ELR (cell line): ENCODE data around the gene E2F4.

Experiments used
- DNase-seq: peaks from one replicate; pipeline ENCODE4 v3.0.0-alpha.2; 2015; ENCODE audit warnings: low read depth

Gene E2F4

DNA sequence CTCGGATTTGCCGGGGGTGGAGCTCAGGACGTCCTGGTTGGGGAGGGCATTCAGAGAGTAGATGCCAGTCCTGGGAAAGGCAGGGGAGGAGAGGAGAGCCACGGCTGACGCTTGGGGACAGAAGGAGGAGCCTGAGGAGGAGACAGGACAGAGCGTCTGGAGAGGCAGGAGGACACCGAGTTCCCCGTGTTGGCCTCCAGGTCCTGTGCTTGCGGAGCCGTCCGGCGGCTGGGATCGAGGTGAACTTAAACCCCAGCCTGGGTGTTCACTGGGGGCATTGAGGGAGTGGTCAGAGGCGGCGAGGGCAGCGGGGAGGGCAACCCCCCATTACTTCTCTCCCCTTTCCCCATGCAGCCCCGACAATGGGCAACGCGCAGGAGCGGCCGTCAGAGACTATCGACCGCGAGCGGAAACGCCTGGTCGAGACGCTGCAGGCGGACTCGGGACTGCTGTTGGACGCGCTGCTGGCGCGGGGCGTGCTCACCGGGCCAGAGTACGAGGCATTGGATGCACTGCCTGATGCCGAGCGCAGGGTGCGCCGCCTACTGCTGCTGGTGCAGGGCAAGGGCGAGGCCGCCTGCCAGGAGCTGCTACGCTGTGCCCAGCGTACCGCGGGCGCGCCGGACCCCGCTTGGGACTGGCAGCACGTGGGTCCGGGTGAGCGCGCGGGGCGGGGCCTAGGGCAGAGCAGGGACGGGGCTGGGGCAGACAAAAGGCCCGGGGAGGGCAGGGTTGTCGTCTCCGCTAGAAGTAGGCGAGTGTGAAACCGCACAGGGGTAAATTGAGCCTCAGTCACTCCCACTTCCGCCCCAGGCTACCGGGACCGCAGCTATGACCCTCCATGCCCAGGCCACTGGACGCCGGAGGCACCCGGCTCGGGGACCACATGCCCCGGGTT is 17.9 kb upstream of the E2F4 start:
- peak; percentile 91 for DNase-seq

DNA sequence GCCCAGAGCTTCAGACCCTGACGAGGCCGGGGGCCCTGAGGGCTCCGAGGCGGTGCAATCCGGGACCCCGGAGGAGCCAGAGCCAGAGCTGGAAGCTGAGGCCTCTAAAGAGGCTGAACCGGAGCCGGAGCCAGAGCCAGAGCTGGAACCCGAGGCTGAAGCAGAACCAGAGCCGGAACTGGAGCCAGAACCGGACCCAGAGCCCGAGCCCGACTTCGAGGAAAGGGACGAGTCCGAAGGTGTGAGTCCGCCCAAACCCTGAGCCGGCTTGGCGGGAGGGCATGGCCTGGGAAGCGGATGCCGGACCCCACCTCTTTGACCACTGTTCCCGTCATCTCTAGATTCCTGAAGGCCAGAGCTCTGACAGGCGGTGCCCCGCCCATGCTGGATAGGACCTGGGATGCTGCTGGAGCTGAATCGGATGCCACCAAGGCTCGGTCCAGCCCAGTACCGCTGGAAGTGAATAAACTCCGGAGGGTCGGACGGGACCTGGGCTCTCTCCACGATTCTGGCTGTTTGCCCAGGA is 17.2 kb upstream of the E2F4 start:
- DNase-seq = no peak

DNA sequence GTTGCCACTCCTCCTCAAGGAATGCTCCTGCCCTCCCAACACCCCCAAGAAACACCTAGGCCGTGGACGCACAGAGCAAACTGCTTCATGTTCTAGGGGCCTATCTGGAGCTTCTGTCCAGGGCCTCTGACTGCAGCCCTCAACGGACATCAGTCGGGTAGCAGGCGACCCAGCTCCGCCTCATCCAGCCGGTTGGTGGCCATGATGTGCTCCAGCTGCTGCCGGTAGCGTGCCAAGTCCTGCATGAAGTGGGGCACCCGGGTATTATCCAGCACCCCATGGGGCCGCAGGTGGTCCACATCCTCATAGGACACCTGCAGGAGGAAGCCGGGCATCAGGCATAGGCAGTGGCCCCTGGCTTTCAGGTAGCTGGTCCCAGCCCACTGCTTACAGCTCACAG is 15.3 kb upstream of the E2F4 start:
- no peak for DNase-seq

DNA sequence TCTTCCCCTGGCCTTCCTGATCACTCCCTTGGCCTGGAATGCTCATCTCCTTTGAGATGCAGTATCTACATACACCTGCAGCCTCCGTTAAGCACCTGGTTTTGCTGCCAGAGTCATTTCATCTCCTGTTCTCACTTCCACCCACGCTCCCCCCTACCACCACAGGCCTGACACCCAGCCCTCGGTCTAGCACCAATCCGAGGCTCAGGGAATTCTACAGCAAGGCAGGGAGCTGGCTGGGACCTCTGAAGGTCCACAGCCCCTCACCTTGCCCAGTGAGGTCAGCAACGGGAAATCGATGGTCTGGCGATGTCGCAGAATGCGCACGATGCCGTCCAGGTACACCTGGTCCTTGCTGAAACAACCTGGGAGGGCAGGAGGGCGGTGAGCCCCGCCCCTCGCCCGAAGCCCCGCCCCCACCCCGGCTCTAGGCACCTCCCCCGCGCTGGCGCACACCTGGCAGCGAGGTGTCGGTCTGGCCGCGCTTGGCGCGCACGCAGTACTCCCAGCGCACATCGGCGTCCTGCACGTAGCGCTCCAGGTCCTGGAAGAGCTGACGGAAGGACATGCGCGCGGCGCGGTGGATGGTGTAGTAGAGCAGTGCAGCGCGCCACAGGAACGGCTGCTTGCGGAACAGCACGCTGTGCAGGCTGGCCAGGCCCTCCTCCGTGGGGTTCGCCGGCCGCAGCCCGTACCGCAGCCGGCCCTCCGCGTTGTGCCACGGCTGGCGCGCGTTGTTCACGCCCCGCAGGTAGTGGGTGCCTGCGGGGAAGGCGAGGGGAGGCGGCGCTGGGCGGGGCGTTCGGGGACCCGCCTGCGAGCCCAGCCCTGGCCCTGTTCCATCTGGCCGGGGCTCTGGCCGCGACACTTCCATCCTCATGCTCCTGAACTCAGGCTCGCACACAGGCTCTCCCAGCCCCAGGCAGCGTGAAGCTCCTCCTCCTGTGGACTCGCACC is 13.9 kb upstream of the E2F4 start:
- DNase-seq = peak; percentile 34

DNA sequence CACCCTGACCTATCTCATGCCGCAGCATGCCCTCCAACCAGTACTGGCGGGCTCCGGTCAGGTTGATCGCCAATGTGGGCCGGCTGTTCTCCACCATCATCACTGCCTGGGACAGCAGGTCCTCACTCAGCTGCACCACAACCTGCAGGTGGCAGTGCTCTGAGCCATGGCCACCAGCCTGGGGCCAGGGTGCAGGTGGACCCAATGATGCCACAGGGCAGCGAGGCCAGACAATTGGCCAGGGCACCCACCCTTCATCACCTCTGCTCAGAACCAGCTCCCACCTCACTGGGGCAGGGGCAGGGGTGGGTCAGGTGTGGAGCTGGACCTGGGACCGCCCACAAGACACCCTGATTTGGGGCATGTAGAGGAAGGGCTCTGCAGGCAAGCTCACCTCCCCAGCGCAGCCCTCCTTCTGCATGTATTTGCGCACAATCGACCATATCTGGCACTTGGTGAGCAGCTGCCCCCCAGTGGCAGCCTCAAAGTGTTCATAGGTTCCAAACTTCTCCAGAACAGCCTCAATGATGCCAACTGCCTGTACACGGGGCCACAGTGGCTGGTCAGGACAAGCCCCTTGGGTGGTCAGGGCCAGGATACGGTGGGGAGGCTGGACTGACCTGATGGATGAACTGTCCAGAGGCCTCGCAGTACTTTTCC is 12.4 kb upstream of the E2F4 start:
- peak; percentile 36 for DNase-seq

DNA sequence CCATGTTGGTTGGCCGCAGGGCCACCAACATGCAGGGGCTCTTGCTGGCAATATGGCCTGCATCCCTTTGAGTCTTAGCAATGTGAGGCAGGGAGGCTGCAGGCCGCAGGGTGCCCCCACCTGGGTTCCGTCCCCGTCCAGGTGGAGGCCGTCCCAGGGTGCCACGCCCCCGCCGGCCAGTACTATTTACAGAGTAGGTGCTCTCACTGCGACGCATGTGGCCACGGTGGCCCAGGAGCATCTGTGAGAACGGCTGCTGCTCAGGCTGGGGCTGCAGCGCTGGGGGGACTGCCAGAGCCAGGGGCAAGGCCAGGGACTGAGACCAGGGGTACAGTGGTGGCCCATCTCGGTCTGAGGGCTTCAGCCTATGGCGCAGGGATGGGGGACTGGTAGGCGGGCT is 11.8 kb upstream of the E2F4 start:
- no peak for DNase-seq

DNA sequence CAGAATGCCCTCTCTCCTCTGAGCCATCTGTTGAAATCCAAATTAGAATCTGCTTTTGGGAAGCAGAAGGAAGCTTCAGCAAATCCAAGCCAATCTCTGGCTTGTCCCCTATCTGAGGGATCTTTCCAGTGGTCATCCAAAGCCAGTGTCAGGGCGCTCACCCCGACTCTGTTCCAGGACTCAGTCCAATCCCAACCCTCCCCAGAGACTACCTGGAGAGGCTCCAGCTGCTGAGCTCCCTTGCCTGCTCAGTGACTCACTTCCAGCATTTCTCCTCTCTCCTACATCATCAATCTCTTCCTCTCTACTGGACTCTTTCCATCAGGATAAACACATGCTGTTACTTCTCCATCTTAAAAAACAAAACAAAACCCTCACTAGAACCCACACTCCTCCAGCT is 10.6 kb upstream of the E2F4 start:
- DNase-seq = peak; percentile 77

DNA sequence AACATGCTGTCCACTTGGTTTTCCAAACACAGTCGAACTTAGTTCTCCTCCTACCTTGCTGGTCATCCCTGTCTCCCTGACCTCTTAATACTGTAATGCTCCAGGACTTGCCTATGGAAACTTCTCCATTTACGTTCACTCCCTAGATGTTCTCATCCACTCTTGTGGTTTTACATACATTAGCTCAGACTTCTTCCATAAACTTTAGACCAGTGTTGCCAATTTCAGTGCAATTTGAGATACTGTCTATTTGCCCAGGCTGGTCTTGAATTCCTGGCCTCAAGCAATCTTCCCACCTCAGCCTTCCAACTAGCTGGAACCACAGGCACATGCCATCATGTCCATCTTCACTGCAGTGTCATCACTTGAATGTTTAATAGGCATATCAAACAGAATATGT is 9.7 kb upstream of the E2F4 start:
- DNase-seq = no peak

DNA sequence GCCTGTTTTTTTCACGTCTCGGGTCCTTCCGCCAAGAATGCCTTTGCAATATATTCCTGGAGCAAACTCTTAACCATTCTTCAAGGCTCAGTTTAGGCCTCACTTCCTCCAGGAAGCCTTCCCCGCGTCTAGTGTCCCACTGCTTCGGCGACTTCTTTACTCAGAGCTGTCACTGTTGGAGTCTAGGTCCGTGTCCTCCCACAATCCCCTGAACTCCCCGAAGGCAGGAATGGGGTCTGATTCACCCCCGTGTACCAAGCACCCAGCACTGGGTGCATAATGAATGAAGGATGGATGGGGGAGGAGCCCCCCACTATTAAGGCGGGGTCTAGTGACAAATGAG is 8.7 kb upstream of the E2F4 start:
- no peak for DNase-seq

DNA sequence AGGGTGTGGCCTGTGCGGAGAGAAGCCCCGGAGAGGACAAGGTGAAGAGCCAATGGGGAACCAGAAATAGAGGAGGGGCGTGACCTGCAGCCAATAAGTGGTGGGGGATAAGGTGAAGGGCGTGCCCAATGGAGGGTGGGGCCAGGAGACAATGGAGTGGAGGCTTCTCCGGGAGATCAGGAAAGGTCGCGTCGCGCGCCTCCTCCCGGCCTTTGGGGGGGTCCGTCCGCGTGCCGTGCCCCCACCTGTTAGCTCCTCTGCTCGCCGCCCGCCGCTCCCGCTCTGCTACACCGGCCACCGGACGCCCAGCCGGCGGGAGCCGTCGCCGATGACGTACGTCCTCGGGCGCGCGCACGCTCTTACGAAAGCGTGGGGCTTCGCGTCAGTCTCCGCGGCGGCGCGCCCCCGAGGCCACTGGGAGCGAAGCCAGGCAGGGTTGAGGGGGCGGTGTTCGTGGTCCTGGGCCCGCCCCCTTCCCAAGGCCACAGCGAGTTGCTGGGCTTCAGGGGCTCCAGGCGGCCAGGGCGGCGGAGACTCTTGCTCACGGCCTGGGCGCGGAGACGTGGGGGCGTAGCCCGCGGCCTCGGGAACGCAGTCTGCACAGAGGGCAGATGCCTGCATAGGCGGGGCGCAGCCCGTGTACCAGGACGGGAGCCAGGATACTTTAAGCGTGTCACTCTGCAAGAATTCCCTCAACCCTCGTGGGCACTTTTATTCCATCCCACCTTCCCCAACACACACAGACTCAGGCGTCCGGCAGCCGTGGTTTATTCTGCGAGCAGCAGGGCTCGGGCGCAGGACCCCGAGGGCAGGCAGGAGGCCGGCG is 8.1 kb upstream of the E2F4 start, which contains the start of gene MATCAP1:
TSS of gene MATCAP1 (minus strand) at position 337 of the 826 bp plus-strand sequence. CDS start 3,353 bp downstream, outside the sequence.
- peak; percentile 99 for DNase-seq

DNA sequence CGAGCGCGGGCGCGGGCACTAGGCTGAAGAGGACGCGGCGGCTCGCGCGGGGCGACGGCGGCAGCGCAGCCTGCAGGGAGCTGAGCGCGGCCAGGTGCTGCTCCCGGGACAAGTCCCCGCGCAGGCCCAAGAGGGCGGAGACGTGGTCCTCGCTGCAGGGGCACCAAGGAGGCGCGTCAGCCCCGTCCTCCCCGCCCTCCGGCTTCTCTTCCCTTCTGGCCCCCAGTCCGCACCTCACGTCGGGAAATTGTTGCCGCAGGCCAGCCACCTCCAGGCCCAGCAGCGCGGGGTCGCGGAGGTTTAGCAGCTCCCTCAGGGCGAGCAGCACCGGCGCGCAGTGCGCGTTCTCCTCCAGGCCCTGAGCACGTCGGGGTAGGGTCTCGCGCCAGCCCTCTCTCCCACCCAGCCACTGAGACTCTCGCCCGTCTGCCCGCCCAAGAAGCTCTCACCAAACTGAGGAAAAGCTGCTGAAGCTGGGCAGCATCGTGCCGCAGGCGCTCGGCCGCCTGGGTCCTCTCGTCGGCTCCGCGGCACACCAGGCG is 7.4 kb upstream of the E2F4 start:
- peak; percentile 30 for DNase-seq

DNA sequence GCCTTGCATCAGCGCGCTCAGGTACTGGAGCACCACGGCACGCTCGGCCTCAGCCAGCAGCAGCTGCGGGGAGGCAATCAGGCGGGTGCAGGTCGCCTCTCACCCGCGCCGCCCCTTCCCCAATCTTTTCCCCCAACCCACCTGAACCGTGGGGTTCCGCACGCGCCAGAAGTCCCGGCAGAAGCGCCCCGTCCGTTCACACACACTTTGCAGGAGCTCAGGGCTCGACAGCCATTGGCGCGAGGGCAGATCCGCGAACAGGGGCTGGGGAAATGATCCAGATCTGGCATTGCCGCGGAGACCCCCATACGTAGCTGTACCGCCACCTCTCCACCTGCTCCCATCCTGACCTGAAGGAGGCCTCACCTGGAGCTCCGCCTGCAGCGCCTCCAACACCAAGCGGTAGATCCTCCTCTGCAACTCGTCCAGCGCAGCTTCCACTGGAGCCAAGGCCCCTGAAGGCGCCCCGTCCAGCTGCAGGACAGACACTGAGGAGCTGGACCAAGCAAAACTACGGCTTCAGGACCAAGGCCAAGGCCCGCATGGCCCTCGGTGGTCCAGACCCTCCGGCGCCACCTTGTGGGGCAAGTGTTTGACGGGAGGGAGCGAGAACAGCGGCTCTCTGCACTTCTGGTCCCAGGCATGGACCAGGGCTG is 6.8 kb upstream of the E2F4 start:
- peak; percentile 96 for DNase-seq

DNA sequence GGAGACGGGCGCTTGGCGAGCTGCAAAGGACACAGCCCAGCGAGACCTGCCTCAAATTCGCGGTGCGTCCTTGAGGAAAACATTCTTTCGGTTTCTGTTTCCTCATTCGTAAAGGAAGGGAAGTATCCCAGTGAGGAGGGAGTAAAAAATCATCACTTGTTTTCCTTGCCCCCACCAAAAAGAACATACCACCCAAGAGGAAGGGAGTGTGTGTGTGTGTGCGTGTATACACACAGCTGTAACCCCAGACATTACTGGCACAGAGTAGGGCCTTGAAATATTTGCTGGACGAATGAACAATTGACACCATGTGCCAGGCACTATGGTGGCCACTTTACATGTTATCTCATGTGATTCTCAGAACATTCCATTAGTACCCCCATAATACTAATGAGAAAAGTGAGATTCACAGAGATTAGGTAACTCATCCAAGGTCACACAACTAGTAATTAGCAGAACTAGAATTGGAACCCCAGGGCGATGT is 6.3 kb upstream of the E2F4 start:
- DNase-seq = no peak

DNA sequence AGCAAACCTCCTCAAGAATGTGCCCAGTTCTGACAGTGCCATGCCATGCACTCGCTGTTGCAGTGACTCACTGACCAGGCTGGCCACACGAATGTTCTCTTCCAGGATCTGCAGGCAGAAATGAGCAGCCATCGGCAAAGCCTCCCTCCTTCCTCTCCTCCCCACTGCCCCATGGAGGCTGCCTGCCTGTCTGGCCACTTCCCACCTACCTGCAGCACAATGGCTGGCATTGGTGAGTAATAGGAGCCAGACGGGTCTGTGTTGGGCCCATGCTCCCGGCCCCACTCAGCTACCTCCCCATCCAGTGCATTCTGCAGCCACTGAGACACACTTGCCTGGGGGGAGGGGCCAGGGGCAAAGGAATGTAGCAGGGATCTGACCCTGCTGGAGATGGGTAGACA is 5.4 kb upstream of the E2F4 start:
- peak; percentile 64 for DNase-seq

DNA sequence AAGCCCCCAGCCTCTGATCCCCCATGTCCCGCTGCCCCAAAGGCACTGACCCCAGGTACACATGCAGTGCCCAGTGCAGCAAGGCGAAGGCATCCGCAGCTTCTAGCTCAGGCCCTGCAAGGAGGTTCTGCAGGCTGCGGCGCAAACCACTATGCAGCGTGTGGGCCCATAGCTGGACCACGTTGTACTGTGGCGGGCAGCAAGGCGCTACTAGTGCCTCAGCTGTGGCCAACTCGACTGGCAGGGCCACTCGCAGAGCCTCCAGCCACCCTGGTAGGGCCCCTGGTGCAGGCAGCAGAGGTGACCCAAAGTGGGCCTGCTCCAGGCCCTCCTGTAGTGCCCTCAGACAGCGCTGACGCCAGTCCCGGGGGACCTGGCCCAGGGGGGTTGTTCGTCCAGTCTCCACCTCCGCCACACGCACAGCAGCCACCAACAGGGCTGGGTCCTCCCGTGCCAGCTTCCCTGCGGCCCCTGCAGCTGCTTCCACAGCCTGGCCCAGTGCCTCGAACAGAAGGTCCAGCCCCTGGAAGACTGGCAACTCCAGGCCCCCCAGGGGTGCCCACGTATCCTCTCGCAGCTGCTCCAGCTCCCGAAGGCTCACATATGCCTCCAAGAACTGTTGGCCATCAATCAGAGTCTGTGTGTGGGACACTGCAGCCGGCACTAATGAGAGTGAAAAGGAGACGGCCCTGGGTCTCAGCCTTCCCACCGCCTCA is 4.6 kb upstream of the E2F4 start:
- no peak for DNase-seq

DNA sequence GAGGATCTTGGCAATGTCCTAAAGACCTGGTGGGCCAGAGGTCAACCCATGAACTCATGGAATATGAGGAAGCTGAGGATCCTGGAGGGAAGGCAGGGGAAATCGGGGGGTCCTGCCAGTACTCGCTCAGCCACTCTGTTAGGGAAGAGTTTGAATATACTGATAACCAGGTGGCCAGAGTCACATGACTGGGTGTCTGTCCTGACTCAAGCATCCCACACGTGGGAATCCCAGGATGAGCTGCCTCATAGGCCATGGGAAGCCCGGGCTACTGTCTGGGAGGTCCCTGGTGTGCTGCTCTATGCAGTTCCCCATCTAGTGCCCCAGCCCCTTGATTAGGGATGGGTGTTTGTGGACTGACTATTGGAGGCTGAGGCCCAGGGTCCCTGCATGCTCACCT is 3.6 kb upstream of the E2F4 start:
- DNase-seq = no peak

DNA sequence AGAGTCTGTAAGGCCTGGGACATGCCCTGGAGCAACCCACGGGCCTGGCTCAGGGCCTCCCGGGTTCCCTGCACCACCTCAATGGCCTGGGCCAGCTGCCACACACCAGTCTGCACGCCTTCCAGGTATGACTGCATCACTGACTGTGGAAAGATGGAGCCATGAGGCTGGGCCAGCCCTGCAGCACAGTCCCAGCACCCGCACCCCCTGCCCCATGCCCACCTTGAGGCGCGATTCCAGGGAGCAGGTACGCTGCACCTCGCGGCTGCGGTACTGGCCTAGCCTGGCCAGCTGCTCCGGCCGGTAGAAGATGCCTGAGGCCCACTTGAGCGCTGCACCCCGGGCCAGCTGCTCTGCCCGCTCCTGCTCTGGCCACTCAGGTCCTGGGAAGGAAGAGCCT is 3.2 kb upstream of the E2F4 start:
- DNase-seq = no peak

DNA sequence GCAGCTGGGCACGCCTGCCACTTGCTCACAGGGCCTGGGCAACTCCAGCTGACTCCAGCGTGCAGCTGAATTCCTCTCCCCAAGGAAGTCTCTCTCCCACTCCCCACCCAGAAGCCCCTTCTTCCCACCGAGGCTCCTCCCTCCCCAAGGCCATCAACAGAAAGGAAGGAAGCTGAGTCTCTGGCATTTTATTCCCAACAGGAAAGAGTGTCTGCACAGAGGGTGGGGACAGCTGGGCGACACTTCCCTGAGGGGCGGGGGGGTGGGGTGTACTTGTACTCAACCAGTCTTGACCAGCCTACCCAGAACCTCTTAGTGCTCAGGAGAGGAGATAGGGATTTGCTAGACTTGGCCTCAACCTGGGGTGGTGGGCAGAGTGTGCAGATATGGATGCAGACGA is 1.9 kb upstream of the E2F4 start, which contains the start of gene EXOC3L1:
TSS of gene EXOC3L1 (minus strand) at position 96 of the 400 bp plus-strand sequence. CDS start 460 bp downstream, outside the sequence.
- no peak for DNase-seq
